Left cardiac atrium (tissue), 4 donors: Measurements from ENCODE around the gene PEPD. TPM values are rescaled to one million over a fixed set of nuclear protein-coding genes. Genes with fewer than 3 reads are reported as not detected.
"Not testable (repeated sequence)": the region's sequence is repeated elsewhere in the genome, so short reads cannot be mapped to it uniquely, and the experiment has no call there.

Experiments
- ATAC-seq, 2 donors: fragments of 200-7000 bp; cut with Tn5 transposase; one replicate each; pipeline ENCODE4 v1.9.1; 2020; ENCODE audit warnings: mild to moderate bottlenecking in 2 of 2, moderate library complexity in 2 of 2
- DNase-seq: peaks from one replicate; pipeline ENCODE4 v3.0.0-alpha.2; 2020
- intact Hi-C, 2 donors: fragments of 100-400 bp; cut with DNase I; formaldehyde crosslinking; loops; one replicate each; pipeline versions ENCODE4 v1.14.1 to v1.15.1; 2022 to 2023
- total RNA-seq, 2 donors: library from RNA; stranded (reverse); fragmentation: NEBNext Ultra II Directional; extraction: Animal tissue kit (Norgen Biotek cat#: 25700); gene quantifications; one replicate each; pipeline ENCODE4 v1.2.1, GENCODE V29; 2021
- donor health status: DM: no; HTN: yes; CAD: no.
- donor health status: DM: no; HTN: yes; CAD: no; lungs with severe emphysema.
- donor health status: DM: yes; HTN: yes; CAD: no.
- donor health status: Dilated cardiomyopathy.

PEPD gene
- total RNA-seq, 2 donors from 2014 or later = 40.3 to 51.7 TPM

DNA sequence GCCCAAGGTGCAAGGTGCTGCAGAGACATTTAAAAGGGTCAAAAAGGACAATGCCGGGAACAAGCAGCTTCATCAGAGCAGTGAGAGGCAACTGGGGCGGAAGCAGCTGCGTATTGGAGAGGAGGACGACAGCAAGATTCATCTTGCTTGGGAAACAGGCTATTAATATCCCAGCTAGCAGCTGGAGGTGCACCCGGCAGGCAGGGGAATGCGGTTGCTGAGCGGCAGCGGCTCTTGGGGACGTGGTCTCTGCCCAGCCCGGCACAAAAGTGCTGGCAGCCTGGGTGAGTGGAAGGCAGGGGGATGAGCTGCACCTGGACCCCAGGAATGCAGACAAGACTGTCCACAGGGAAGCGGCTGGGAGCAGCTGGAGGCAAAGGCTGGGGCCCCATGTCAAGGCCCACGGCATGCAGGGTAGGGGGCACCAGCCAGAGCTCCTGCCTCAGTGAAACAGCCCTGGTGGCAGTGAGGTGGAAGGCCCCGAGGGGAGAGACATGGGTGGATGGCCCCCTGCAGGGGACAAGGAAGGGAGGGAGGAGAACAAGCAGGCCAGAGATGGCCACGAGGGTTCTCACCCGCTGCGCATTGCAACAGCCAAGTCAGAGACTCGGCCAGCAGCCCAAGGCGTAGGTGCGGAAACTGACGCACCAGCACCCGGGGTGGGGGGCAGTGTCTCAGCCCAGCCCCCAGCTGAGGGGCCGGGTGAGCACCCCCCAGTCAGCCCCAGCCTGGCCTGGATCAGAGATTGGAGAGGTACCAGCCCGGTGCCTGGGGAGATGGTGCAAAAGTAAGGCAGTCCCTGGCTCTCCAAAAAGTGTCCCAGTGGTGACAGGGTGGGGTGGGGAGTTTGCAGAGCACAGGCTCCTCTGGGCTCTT, 34.4 kb downstream of the PEPD start:
- no peak for DNase-seq
- ATAC-seq = no peak
- intact Hi-C loops = no loop called here

DNA sequence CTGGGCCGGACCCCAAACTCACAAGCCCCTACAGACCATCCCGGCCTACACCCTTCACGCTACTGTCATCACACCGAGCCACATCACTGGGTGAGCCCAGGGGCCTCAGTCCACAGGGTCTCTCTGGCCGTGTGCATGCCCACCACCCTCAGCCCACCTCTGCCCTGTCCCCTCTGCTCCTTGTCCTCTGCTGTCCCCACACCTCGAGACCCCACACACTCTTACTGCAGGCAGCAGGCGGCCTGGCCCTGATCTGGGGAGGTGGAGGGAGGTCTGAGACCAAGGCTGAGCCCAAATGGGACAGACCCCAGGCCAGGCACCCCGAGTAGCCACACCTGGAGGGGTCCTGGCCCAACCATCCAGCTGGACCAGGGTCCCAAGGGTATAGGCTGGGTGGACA, 35.2 kb downstream of the PEPD start:
- intact Hi-C loops = no loop called here
- ATAC-seq (peak in 1 of 2 donors; percentile 19), DNase-seq (no peak)

DNA sequence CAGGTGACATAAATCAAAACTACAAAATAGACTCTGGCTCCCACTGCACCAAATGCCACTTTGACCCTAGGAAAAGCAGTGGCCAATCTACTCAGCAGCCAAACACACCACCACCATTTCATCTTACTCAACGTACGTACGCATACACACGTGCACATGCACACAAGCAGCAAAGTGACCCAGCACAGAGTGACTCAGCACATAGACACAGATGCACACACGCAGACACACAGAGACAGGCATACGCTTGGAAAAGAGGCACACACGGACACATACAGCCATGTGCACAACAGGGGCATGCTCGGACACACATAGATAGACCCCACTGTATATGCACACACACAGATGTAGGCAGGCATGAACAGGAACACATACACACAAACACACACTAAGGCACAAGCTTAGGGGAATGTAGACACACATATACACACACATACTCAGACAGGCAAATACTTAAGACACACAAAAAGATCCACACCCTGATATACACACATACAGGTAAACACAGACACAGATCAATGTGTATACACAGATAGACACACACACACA, 37.3 kb downstream of the PEPD start:
- DNase-seq (no peak), ATAC-seq (no peak)

DNA sequence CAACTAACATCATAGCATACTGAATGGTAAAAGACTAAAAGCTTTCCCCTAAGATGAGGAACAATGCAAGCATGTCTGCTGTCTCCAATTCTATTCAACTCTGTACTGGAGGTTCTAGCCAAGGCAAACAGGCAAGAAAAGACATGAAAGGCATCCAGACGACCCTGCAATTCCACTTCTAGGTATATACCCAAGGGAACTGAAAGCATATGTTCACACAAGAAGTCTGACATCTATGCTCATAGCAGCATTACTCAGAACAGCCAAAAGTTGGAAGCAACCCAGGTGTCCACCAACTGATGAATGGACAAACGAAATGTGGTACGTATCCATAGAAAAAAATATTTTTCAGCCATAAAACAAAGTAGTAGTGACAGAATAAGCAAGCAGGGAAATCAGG, 39.1 kb downstream of the PEPD start:
- ATAC-seq = no peak
- intact Hi-C loops = no loop called here
- DNase-seq = no peak

More for the DNA sequence above, 37.3 kb downstream of the PEPD start:
- intact Hi-C loops = no loop called here

DNA sequence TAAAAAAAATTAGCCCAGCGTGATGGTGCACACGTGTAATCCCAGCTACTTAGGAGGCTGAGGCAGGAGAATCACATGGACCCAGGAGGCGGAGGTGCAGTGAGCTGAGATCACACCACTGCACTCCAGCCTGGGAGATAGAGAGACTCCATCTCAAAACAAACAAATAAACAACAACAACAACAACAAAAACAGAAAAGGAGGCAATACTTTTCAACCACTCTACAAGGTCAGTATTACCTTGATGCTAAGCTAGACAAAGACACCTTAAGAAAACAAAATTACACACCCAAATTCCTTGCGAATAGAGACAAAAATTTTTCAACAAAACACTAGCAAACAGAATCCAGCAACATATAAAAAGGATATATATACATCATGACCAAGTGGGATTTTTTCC, 39.7 kb downstream of the PEPD start:
- DNase-seq (no peak), ATAC-seq (no peak)
- intact Hi-C loops = no loop called here

DNA sequence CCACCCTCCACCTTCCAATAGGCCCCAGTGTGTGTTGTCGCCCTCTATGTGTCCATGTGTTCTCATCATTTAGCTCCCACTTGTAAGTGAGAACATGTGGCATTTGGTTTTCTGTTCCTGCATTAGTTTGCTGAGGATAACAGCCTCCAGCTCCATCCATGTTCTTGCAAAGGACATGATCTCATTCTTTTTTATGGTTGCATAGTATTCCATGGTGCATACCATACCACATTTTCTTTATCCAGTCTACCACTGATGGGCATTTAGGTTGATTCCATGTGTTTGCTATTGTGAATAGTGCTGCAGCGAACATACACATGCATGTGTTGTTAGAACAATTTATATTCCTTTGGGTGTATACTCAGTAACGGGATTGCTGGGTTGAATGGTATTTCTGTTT, 42.0 kb downstream of the PEPD start:
- intact Hi-C loops, DNase-seq, ATAC-seq: not testable (repeated sequence)

DNA sequence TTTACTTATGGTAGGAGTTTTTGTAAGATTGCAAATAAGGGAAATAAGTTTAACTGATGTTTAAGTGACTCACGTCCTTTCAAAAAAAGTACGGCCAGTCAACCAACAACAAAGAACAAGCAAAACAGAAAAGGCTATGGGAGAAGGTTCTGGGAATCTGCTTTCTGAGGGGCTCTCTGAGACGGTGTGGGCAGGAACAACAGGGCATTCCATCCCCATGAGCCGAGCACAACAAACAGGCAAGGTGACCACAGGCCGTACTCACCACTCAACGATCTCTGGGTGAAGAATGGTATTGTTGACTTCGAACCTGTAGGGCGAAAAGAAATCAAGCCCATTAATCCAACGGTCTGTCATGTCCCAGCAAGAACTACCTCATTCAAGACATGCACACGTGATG, 43.8 kb downstream of the PEPD start:
- ATAC-seq (no peak), DNase-seq (no peak)
- intact Hi-C loops = no loop called here

DNA sequence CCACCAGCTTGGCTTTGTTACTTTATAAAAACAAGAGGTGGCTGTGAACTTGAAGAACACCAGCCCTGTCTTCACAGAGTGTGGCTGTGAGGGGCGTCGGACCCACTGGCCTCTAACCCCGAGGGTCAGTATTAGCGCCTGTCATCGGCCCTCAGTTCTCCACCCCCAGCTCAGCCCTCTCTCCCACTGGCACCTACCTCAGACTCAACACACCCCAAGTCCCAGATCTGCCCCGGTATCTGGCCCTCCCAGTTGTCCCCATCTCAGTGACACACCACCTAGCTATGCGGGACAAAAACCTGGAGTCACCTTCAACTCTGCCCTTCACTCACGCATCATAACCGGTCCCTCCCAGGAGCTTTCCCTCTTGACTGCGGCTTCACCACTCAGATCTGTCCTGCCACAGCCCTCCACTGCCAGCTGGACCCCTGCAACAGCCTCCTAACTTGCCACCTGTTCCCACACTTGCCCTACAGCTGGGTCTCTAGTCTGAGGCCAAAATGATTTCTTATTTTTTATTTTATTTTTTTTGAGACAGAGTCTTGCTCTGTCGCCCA, 45.4 kb downstream of the PEPD start:
- no peak for DNase-seq
- ATAC-seq = no peak
- intact Hi-C loops = no loop called here

DNA sequence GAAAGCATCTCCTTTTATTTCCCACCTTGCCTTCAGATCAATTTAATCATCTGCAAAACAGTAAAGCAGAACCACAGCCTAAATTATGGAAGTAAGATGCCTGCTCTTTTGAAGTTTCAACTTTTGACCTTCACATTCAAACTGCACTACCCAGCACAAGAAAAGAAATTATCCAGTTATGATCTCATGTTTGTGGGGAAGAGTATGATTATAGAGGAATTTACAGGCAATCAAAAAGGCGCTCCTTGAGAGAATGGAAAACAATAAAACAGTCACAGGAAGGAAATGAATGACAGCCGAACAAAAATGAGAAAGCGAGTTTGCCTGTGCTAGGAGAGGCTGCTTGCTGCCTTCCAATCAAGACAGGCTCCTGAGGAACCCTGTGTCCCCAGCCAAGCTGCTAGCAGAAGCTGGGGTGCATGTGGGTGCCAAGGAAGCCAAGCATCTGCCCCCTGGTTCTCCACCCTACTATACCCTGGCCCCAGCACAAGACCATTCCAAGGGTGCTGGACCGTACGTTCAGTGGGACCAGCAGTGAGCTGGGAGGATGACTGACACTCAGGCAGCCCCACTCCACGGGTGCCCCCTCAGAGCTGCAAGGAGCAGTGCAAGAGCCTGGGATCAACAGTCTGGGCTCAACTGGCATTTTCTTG, 47.8 kb downstream of the PEPD start:
- intact Hi-C loops = no loop called here
- DNase-seq (no peak), ATAC-seq (no peak)

DNA sequence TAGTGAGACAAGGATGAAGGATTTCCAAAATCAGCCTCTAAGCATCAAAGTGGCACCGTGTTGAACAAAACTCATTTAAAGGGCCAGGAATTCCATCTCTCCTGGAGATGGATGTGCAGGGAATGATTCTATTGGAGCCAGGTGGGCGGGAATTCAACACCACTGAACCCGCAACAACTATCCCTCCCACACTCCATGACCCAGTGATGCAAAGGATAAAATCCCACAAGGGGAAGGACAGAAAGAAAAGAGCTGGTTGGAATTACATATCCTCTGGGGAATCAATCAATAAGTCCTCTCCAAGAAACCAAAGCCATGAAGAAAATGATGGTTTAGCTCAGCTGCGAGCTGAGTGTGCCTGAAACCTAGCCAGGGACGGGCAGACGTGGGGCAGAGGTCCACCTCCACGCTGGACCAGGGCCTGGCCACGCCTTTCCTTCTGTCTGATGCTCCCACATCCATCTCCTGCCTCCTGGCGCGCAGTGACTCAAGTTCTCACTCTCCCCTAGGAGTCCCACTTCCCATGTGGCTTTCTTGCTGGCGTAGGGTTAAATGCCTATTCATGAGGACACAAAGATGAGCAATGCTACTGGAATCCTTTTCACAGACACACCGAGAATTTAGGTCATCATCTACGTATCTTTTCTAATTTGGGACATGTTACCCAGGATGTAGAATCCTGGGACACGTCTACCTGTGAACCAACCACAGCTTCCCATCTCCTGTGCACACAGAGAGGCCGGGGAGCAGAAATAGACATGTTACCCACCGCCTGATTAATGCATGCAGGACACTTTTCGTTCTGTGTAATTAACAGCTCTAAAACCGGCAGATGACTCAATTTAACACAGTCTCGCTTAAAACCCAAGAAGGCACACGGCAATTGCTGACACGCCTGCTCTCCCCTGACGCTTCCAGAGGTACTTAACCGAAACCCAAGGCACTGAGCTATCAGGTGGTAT, 48.6 kb downstream of the PEPD start:
- ATAC-seq (no peak), DNase-seq (no peak)
- intact Hi-C loops = no loop called here

DNA sequence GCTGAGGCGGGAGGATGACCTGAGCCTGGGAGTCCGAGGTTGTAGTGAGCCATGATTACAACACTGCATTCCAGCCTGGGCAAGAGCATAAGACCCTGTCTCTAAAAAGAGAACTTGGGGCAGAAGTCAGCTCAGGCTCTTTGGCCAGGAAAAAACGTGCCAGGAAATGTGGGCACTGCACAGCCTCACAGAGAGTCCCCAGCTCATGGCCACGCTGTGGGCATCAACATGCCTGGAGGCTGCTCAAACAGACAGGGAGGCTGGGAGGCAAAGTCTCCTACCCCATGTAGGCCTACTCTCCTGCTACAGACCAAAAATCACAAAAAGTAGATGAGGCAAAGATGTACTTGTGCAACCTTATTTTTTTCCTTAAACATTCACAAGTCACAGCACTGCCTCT, 49.4 kb downstream of the PEPD start:
- DNase-seq (no peak), ATAC-seq (no peak)
- intact Hi-C loops = no loop called here

DNA sequence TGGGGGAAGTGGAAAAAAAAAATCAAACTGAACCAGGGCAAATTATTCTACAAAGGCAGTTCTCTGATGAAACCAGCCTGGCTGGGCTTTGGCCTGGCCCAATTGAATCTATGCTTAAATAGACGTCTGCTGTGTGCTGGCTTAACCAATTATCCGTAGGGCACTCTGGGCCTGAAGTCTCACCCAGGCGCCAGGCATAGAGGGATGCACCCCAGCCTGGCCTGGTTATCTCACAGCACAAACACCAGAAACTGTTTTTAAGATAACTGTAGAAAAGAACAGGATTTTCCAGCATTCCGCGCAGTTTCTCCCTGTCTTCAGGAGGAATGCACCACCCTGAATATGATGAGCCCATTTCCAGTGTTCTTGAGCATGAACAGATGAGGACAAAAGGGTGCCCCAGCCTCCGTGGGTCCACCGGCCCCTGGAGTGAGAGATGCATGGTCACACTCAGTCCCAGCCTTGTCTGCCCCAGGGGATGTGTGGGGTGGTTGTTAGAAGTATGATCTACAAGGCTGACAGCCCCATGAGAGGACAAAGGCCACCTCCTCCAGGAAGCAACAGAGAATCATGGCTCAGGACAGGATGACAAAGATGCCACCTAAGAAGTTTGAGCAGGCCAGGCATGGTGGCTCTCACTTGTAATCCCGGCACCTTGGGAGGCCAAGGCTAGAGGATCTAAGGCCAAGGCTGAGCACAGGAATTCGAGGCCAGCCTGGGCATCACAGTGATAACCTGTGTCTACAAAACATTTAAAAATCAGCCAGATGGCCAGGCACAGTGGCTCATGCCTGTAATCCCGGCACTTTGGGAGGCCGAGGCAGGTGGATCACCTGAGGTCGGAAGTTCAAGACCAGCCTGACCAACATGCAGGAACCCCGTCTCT, 50.2 kb downstream of the PEPD start:
- DNase-seq (no peak), ATAC-seq (no peak)
- intact Hi-C loops = no loop called here

DNA sequence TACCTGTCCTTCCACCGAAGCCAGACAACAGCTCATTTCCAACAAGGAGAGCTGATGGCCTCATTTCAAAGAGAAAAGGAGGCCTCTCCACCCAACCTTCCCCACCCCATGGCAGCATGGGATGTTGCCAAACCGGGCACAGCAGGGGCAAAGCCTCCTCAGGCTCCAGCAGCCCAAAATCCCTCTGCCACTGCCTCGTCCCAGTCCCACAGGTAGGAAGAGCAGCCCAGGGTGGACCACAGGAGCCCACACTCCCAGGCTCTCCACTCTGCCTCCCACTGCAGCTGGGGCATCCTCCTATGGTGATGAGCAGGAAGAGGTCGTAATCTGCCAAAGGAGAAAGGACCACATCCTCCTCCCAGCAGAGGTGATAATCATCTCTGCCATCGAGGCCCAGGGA, 50.9 kb downstream of the PEPD start:
- no peak for ATAC-seq
- DNase-seq = no peak
- intact Hi-C loops = no loop called here

DNA sequence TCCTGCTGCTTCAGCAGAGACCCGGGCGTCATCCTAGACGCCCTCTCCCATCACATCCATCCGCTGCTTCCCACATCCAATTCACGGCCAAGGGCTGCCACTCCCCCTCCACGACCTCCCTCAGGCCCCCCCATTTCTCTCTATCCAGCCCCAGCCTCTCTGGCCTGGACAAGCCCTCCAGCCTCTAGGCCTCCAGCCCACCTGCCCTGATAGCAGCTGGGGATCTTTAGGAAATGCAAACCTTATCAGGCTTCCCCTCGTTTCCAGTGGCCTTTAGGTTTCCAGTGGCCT, 51.6 kb downstream of the PEPD start:
- ATAC-seq = no peak
- no peak for DNase-seq

DNA sequence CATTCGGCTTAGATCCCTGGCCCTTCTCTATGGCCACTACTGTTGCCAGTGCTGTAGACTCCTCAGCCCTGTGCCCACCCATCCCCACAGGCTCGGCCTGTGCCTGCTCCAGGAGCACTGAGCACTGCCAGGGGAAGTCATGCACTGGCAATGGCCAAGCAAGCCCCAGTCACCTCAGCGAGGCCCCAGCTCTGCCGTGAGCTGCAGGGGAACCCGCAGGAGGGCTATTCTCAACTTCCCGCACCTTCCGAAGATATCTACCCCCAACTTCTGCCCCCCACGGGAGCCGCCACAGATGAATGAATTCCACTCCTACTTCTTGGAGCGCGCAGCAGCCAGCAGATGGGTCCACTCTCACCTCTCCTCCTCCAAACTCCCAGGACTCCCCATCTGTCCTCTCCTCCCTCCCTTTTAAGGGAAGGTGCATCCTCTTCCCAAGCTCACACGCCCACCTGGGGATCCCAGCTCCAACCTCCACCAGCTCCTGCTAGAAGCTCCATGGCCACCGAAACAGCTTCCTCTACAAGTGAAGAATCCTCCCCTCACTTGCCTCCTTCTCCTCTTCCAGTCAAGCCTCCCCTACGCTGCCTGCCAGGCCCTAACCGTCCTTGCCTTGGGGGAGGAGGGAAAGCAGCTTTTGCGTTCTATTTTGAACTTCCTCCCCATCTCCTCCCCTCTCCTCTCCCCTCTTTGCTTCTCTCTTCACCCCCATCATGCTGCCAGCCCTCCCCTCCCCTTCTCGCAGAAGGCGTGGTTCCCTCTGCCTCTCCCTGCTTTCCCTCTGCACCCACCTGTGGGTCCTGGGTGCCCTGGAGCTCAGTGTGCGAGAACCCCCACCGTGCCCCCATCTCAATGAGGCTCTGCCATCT, 52.2 kb downstream of the PEPD start:
- ATAC-seq = no peak
- intact Hi-C loops = no loop called here
- DNase-seq = no peak

More for the DNA sequence above, 51.6 kb downstream of the PEPD start:
- intact Hi-C loops = no loop called here

DNA sequence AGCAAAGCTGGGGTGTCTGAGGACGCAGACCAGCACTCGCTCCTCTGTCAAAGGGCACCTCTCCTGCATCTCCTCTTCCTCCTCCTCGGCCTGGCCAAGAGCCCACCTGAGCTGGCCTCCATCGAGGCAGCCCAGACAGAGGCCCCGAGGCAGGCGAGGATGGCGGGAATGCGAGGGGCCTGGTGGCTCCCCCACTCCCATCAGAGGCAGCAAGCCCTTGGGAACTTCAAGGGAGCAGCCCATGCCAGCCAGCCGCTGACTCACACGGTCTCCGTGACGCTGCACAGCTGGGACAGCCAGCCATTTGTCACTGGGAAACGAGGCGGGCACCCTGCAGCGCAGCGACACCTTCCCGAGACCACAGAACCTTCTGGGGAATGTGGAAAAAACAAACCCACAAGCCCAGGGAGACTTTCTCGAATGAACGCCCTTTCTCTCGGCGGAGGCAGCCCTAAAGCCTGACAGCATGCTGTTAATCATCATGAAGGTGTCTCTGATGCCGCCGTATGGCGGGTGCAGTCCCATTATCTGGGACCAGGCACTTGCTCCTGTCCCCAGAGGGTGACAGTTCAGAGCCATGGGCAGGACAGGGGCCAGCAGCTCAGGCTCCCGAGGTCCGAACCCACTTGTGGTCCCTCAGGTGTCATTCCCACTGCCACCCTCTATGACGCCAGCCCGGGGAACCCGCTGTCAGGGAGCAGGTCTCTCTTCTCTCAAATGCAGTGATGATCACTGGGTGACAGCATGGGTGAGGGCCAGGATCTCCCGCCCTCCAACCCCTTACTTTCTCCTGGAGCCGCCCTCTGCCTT, 53.0 kb downstream of the PEPD start:
- intact Hi-C loops = no loop called here
- no peak for DNase-seq
- no peak for ATAC-seq

DNA sequence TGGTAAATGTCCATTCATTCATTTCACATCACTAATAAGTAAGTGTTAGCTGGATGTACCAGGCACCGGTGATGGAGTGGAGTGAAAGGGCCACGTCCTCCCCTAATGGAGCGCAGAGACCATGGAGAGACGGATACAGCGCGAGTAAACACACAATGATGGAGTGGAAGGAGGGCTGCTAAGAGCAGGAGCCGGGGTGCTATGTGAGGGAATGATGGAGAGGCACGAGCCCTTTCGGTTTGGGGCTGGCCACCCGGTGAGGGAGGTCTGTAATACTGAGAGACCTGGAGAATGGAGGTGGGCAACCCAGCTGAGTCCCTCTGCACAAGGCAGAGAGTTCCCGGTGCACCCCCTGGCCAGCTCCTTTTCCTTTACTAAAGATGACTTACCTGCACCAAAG, 53.7 kb downstream of the PEPD start:
- ATAC-seq (no peak), DNase-seq (no peak)
- intact Hi-C loops = no loop called here
